Endometrial microvascular endothelial cells (primary cell): Measurements from ENCODE around the gene NME9. TPM values are rescaled to one million over a fixed set of nuclear protein-coding genes. Genes with fewer than 3 reads are reported as not detected.

Source experiments
- in situ Hi-C: cut with HindIII; loops from 2 replicates; pipeline ENCODE4 v1.10.0; 2017; ENCODE audit warnings: low sequenced_read_pairs, low pct_unique_long_range_greater_than_20kb; ENCODE audit errors: inconsistent ontology term
- total RNA-seq: library from RNA; depleted of rRNA; stranded (reverse); fragments of >200 nt; gene quantifications from one replicate; pipeline ENCODE4 v1.2.3, GENCODE V29; 2015; ENCODE audit errors: inconsistent ontology term

NME9 gene
- total RNA-seq, 1 donor from 2014 or later: not detected

- in situ Hi-C loops: no loop called here
Observed at GRCh38 chr3:138300647-138301046, 29.0 kb downstream of the NME9 start.

DNA sequence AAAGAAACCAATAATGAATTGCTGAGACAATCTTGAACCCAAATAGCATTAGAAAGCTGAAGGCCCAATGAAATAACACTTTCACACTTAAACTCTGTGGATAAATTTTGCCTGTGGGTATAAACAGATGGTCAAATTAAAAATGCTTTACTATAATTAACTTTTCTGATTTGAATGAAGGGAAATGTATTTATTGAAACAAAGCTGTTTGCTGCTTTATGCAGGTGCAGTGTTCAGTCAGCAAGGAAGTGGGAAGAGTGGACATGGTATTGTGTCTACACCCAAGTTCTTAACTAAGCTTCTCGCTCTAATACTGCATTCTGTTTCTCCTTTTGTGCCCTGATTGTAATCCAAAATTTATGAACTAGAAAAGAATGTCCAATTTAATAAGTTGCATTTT is 31.8 kb downstream of the NME9 start:
- in situ Hi-C loops: no loop called here

GRCh38 chr3:138297059-138297607 is 32.5 kb downstream of the NME9 start:
- in situ Hi-C loops: no loop called here

GRCh38 chr3:138296639-138297038 is 33.0 kb downstream of the NME9 start:
- in situ Hi-C loops: no loop called here

- in situ Hi-C loops: no loop called here
Observed at GRCh38 chr3:138289701-138290100, 40.0 kb downstream of the NME9 start.

DNA sequence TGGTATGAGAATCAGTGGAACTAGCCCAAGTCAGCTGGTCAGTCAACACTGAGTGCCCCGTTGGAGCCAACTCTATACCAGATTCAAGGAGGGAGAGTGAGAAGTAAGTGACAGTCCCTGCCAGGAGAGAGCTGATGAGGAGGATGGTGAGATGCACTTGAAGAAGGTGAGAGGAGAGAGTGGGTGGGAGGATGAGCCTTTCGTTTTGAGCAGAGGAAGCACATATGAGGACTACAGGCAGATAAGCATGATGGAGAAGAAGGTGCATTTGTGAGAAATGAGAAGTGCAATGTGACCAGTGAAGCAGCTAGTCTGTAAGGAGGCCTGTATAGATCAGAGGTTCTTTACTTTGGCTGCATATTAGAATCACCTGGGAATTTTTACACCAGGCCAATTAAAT is 40.4 kb downstream of the NME9 start:
- in situ Hi-C loops: no loop called here

- in situ Hi-C loops: no loop called here
Observed at GRCh38 chr3:138284957-138285477, 44.6 kb downstream of the NME9 start.

DNA sequence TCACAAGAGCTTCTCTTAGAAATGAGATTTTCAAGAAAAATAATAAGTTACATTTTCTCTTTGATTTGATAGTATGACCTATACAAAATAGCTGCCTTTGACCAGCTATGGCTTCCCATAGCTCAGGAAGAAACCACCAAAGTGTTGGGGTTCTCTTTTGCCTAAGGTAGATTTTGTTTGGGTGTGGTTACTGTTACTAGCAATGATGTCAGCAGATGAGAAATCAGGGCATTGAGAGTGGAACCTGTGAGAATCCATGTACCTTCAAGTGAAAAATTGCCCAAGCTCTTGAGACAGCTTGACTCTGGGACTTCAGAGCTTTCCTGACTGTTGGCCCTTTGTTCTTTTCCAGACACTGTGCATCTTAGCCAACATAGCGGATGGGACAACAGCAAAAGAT is 45.6 kb downstream of the NME9 start:
- in situ Hi-C loops: no loop called here

DNA sequence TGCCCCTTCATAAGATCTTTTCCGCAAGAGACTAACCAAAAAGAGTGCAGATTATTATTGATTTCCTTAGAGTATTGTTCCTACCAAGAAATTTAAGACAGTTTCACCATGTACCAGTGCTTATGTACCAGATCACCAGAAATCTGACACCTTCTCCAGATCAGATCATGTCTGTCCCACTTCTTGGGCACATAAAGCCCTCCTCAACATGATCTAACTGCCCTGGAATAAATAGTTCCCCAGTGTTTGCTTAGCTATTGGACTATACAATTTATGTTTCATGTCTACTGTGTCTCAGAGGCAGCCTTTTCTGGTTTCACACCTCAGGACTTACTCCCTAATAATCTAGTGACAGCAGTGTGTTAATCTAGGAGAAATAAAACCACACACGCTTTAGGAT is 46.8 kb downstream of the NME9 start:
- in situ Hi-C loops: no loop called here

DNA sequence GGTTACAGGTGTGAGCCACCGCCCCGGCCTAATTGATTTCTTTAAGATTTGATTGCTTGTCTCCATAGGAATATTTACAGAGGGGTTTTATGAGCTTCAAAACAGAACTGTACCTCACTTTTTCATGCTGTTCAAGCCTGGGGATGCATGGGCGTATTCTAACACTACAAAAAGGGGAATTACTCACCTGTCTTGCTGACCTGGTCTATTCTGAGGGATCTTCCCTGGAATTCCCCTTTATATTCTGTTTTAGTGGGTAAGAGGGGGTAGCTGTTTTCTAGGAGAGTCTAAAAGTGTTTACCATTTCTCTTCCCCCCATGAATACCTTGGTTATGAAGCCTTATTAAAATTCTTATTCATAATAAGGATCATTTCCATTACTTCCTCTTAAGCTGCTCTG is 48.1 kb downstream of the NME9 start:
- in situ Hi-C loops: no loop called here

DNA sequence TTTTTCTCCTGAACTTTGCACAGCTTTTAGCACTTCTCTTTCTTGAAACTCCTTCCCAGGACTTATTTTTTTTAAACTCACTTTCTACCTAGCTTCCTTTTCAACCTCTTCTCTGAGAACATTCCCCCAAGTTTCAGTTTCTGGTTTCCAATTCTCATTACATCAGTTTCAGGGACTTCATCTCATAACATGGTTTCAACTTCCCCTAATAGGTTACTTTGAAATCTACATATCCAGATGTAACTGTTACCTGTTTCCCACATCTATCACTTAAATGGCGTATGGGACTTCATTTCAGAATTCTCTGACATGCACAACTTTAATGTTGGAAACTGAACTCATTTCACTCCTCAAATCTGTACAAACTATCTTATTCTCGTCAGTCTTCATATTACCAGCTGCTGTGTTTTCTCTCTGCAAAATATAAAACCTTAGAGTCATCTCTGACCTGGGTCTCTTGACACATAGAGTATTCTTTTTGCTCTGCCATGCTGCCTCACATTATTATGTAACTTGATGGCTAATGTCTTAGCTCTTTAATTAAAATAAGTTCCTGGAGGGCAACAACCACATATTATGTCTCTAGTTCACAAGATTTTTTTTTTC is 58.4 kb downstream of the NME9 start:
- in situ Hi-C loops: no loop called here

DNA sequence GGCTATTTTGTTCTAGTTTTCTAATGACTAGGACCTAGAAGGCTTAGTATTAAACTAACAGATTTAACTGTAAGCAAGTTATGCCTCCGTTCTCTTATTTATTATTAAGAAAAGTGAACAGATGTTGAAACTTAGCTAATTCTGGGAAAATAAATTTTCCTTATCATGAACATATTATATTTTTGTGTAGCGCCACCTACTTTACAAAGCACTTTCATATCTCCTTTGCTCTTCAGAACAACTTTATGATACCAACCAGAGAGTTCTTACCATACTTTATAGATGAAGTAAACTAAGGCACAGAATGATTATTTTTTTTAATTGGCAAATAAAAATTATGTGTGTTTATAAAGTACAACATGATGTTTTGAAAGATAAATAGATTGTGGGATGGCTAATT is 59.4 kb downstream of the NME9 start:
- in situ Hi-C loops: no loop called here

DNA sequence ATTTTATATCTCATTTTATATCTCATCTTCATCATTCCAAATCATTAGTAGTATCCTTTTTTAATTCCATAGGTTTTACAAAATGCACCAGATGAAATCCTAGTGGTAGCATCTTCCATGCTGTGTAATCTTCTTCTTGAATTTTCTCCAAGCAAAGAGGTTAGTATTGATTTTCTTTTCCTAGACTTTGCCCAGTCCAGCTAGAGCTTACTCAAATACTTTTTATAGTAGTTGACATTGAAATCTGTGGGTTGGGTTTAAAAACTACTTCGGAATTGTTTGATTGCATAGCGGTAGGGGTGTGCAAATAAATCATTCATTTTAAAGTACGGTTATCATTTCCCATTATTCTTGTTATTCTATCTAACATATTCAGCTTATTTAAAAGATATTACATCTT is 62.6 kb downstream of the NME9 start:
- in situ Hi-C loops: no loop called here

- in situ Hi-C loops: no loop called here
Observed at GRCh38 chr3:138265745-138266144, 63.9 kb downstream of the NME9 start.

- in situ Hi-C loops: no loop called here
Observed at GRCh38 chr3:138263104-138263503, 66.5 kb downstream of the NME9 start.

GRCh38 chr3:138260611-138261010 is 69.0 kb downstream of the NME9 start:
- in situ Hi-C loops: no loop called here

GRCh38 chr3:138259126-138259525 is 70.5 kb downstream of the NME9 start:
- in situ Hi-C loops: no loop called here

DNA sequence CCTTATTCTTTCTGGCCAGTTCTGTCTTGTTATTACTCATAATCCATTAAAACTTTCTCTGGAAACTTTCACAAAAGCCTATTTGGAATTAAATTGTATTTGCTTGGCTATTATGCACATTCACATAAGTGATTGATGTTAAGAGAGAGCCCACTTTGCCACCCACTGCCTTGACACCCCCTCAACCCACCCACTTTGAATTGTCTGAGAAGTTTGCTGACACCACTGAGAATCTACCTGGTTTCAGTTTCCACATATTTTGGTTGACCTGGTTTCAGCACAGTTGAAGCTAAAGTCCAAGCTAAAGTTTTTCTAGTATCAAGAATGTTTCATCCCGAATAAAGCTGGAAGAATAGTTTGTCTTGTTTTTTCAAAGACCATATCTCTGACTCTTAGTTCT is 71.7 kb downstream of the NME9 start:
- in situ Hi-C loops: no loop called here

- in situ Hi-C loops: no loop called here
Observed at GRCh38 chr3:138256022-138256421, 73.6 kb downstream of the NME9 start.

GRCh38 chr3:138254216-138254615 is 75.4 kb downstream of the NME9 start:
- in situ Hi-C loops: no loop called here

DNA sequence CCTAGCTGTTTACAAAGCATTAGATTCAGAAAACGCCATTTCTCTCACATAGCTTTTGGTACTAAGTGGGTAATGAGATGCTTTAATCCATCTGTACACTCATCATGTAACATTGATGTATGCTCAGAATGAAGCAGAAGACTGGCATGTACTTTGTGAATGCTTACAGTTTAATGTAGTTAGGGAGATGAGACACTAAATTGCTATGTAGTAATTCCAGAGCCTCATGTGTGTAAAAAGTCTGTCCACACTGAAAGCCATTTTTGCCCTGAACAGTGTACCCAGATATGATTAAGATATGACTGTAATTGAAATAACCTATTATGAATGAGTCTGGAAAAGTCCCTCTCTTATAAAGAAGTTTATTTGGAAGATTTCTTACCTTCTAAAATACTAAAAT is 76.0 kb downstream of the NME9 start:
- in situ Hi-C loops: no loop called here
